ENCODE data around the gene ASNS.

Gene ASNS

DNA sequence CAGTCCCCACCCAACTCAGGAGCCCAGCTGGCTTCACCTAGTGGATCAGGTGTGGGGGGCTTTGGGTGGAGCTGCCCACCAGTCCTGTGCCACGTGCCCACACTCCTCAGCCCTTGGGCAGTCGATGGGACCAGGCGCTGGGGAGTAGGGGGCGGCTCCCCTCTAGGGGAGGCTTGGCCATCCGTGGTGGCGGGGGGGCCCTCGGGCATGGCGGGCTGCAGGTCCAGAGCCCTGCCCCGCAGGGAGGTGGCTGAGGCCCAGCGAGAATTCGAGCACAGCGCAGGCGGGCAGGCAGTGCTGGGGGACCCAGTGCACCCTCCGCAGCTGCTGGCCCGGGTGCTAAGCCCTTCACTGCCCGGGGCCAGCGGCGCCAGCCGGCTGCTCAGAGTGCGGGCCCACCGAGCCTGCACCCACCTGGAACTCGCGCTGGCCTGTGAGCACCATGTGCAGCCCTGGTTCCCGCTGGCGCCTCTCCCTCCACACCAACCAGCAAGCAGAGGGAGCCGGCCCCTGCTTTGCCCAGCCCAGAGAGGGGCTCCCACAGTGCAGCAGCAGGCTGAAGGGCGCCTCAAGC is 29.3 kb downstream of the ASNS start:
- H3K36me3 ChIP-seq (ENCODE audit: control insufficient read depth in 1 of 2, insufficient read depth in 2 of 2, low read length in 2 of 2) = no peaks in the 10 kb centered on the region
- no peaks in the 10 kb centered on the region for H3K4me1 ChIP-seq (ENCODE audit: control insufficient read depth in 1 of 2, insufficient read depth in 2 of 2, low read length in 2 of 2)
- H3K27ac ChIP-seq (ENCODE audit: low read length) = no peak overlapping the region
- H3K4me3 ChIP-seq (ENCODE audit: low read depth in 1 of 2, low read length in 2 of 2) = no peak overlapping the region
- H3K27me3 ChIP-seq (ENCODE audit: low read depth, low read length) = no peaks in the 10 kb centered on the region
- H3K9me3 ChIP-seq (ENCODE audit: control insufficient read depth in 1 of 2, low read length in 2 of 2) = no peaks in the 10 kb centered on the region

DNA sequence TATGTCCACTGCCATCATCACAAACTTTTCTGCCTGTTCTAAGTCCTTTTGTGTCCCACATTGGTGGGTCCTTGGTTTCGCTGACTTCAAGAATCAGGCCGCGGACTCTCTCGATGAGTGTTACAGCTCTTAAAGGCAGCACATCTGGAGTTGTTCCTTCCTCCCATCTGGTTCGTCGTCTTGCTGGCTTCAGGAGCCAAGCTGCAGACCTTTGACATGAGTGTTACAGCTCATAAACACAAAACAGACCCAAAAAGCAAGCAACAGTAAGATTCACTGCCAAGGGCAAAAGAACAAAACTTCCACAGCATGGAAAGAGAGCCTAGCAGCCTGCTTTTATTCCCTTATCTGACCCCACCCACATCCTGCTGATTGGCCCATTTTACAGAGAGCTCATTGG is 30.2 kb downstream of the ASNS start:
- Histone ChIP-seq H3K27ac (ENCODE audit: low read length) (no peak overlapping the region), H3K36me3 (ENCODE audit: control insufficient read depth in 1 of 2, insufficient read depth in 2 of 2, low read length in 2 of 2) (no peaks in the 10 kb centered on the region), H3K27me3 (ENCODE audit: low read depth, low read length) (no peaks in the 10 kb centered on the region), H3K4me3 (ENCODE audit: low read depth in 1 of 2, low read length in 2 of 2) (no peak overlapping the region), H3K4me1 (ENCODE audit: control insufficient read depth in 1 of 2, insufficient read depth in 2 of 2, low read length in 2 of 2) (no peaks in the 10 kb centered on the region), H3K9me3 (ENCODE audit: control insufficient read depth in 1 of 2, low read length in 2 of 2) (no peaks in the 10 kb centered on the region)

DNA sequence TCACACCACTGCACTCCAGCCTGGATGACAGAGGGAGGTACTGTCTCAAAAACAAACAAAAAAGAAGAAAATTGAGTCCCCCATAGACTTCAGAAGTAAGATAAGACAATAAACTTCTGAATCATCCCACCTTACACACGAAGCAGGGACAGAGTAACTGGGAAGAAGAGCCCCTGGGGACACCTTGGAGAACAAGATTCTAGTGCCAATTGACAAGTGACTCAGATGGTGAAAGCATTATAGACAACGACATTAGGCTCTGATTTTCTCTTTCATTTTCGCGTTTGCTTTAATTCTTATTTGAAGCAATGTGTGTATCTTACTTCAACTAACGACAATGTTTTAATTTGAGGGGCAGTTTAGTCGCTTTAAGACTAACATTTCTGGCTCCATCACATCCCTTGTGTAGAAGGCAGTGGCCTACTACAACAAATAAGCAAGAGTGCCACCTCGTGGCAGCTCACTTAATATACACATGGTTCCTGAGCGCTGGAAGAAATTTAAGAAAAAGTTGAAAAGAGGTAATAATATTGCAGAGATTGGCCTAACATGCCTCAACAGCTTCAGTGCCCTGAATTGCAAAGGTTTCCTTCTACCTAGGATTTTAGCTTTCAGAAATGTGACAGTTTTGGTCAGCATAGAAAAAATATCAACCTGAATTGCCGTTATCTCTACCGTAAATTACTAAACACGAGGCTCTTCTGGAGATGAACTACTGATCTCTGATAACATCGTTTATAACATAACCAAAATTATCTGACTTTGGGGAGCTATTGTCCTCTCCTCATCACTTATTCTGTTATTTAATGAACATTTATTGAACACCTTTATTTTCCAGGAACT is 36.7 kb downstream of the ASNS start:
- H3K27ac ChIP-seq (ENCODE audit: low read length) = no peak overlapping the region
- no peaks in the 10 kb centered on the region for H3K4me1 ChIP-seq (ENCODE audit: control insufficient read depth in 1 of 2, insufficient read depth in 2 of 2, low read length in 2 of 2)
- no peak overlapping the region for H3K4me3 ChIP-seq (ENCODE audit: low read depth in 1 of 2, low read length in 2 of 2)
- H3K27me3 ChIP-seq (ENCODE audit: low read depth, low read length) = no peaks in the 10 kb centered on the region
- H3K36me3 ChIP-seq (ENCODE audit: control insufficient read depth in 1 of 2, insufficient read depth in 2 of 2, low read length in 2 of 2) = no peaks in the 10 kb centered on the region
- no peaks in the 10 kb centered on the region for H3K9me3 ChIP-seq (ENCODE audit: control insufficient read depth in 1 of 2, low read length in 2 of 2)

DNA sequence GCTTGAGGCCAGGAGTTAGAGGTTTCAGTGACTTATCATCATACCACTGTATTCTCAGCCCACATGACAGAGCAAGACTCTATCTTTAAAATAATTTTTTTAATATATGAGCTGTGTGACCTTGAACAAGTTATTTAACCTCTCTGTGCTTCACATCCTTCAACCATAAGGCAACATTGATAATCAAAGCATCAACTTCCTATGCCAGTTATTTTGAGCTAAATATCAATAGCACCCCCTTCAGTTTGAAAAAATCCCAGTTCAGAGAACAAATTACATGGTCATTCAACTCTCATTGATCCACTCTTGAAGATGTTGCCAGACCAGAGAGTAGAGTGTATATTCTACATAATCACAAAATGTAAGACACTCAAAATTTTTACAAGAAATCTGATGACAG is 53.0 kb downstream of the ASNS start:
- Histone ChIP-seq H3K4me1 (ENCODE audit: control insufficient read depth in 1 of 2, insufficient read depth in 2 of 2, low read length in 2 of 2) (no peaks in the 10 kb centered on the region), H3K36me3 (ENCODE audit: control insufficient read depth in 1 of 2, insufficient read depth in 2 of 2, low read length in 2 of 2) (no peaks in the 10 kb centered on the region)

DNA sequence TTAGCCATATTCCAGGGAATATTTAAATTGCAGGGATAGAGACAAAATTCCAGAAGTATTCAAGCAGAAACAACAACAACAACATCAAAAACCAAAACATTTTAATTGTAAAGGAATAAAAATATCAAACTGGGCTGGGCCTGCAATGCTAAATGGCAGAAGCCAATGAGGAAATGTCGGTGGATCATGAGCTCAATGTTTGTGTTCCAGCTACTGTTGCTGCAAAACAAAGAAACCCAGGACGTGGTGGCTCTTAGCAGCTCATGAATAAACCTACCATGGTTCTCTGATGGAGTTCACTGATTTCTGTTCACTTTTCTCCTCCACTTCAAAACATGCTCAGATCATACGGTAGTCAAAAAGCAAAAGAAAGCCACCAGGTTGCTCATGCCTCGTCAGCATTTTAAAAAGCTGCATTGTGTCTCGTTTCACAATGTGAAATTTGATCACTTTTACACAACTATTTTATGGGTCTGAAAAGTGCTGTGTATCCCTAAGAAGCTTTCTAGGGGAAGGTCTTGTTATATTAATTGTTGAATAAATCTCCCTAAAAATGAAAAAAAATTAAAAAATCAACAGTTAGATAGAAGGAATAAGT is 54.0 kb downstream of the ASNS start:
- Histone ChIP-seq H3K4me1 (ENCODE audit: control insufficient read depth in 1 of 2, insufficient read depth in 2 of 2, low read length in 2 of 2) (no peaks in the 10 kb centered on the region), H3K27ac (ENCODE audit: low read length) (no peak overlapping the region), H3K36me3 (ENCODE audit: control insufficient read depth in 1 of 2, insufficient read depth in 2 of 2, low read length in 2 of 2) (no peaks in the 10 kb centered on the region), H3K9me3 (ENCODE audit: control insufficient read depth in 1 of 2, low read length in 2 of 2) (no peaks in the 10 kb centered on the region), H3K27me3 (ENCODE audit: low read depth, low read length) (no peaks in the 10 kb centered on the region), H3K4me3 (ENCODE audit: low read depth in 1 of 2, low read length in 2 of 2) (no peak overlapping the region)

More for the DNA sequence above, 53.0 kb downstream of the ASNS start:
- Histone ChIP-seq H3K9me3 (ENCODE audit: control insufficient read depth in 1 of 2, low read length in 2 of 2) (no peaks in the 10 kb centered on the region), H3K4me3 (ENCODE audit: low read depth in 1 of 2, low read length in 2 of 2) (no peak overlapping the region), H3K27me3 (ENCODE audit: low read depth, low read length) (no peaks in the 10 kb centered on the region), H3K27ac (ENCODE audit: low read length) (no peak overlapping the region)
